Measurements from ENCODE around the gene HDLBP.

Gene HDLBP

GRCh38 chr2:241238693-241239198, 76.7 kb downstream of the HDLBP start:
- no peak overlapping the region for H3K4me3 ChIP-seq (ENCODE audit: low read depth, low read length)
- TF ChIP-seq, protein P1, sequence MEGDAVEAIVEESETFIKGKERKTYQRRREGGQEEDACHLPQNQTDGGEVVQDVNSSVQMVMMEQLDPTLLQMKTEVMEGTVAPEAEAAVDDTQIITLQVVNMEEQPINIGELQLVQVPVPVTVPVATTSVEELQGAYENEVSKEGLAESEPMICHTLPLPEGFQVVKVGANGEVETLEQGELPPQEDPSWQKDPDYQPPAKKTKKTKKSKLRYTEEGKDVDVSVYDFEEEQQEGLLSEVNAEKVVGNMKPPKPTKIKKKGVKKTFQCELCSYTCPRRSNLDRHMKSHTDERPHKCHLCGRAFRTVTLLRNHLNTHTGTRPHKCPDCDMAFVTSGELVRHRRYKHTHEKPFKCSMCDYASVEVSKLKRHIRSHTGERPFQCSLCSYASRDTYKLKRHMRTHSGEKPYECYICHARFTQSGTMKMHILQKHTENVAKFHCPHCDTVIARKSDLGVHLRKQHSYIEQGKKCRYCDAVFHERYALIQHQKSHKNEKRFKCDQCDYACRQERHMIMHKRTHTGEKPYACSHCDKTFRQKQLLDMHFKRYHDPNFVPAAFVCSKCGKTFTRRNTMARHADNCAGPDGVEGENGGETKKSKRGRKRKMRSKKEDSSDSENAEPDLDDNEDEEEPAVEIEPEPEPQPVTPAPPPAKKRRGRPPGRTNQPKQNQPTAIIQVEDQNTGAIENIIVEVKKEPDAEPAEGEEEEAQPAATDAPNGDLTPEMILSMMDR (IDR thresholded peaks at IDR 0.05; ENCODE audit: low read depth, low read length) = no peak

DNA sequence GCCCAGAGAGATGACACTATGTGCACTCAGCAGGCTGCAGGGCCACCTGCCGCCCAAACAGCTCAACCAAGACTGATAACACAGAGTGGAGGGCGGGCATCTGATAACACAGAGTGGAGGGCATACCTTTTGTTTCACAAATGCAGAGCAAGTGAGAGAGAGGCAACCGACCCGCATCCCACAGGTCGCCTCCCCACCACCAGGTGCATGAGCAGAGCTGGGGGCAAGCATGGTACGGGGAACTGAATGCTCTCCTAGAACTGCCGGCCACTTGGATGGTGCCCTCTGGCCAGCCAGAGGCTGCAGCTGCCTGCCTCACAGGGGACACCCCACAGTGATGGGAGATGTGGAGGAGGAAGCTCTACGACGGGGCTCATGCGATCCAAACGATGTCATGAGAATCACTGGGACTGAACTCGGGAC, 77.5 kb downstream of the HDLBP start:
- no peak overlapping the region for H3K4me3 ChIP-seq (ENCODE audit: low read depth, low read length)
- TF ChIP-seq, protein P1 (IDR thresholded peaks at IDR 0.05; ENCODE audit: low read depth, low read length) = no peak

- H3K4me3 ChIP-seq (ENCODE audit: low read depth, low read length) = no peak overlapping the region
- TF ChIP-seq, protein P1 (IDR thresholded peaks at IDR 0.05; ENCODE audit: low read depth, low read length) = no peak
Observed at GRCh38 chr2:241237047-241237446, 78.4 kb downstream of the HDLBP start.

GRCh38 chr2:241235859-241236593, 79.4 kb downstream of the HDLBP start:
- H3K4me3 ChIP-seq (ENCODE audit: low read depth, low read length) = no peak overlapping the region
- TF ChIP-seq, protein P1 (IDR thresholded peaks at IDR 0.05; ENCODE audit: low read depth, low read length) = no peak

DNA sequence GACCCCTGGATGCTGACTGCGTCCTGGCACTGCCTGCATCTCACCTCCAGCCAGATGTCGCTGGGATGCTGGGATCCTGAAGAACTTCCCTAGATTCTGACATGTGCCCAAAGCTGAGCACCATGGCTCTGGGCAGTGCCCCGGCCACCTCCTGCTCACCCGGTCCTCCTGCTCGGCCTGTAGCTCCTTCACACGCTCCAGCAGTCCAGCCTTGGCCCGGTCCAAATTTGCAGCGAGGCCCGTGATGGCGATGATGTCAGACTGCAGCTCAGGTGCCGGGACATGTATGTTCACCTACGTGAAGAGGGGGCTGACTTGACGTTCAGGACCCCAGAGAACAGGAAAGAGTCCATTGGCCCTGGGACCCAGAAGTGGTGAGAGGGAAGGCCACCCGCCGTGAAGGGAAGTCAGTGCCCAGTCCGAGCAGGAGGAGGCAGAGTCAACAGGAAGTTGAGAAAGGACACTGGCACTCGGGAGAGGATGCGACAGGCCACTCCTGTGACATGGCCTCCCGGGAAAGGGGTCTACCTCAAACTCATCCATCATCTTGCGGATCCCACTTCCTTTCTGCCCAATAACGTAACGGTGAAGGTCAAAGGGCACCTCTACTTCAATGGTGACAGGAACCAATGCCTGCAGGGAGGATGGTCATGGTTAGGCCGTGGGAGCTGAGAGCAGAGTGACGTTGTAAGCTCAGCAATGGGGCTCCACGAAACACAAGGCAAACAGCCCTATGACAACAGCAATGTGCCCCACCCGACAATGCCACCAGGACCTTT, 80.3 kb downstream of the HDLBP start:
- TF ChIP-seq, protein P1 (IDR thresholded peaks at IDR 0.05; ENCODE audit: low read depth, low read length) = no peak
- no peak overlapping the region for H3K4me3 ChIP-seq (ENCODE audit: low read depth, low read length)

GRCh38 chr2:241234066-241234790, 81.2 kb downstream of the HDLBP start:
- TF ChIP-seq, protein P1 (IDR thresholded peaks at IDR 0.05; ENCODE audit: low read depth, low read length) = no peak
- no peak overlapping the region for H3K4me3 ChIP-seq (ENCODE audit: low read depth, low read length)

Measured in WI38 (cell line).